ENCODE measurements around the gene PICALM.

PICALM gene

GRCh38 chr11:85961130-85961529 is 107.8 kb downstream of the PICALM start:
- Histone ChIP-seq H3K4me2 (ENCODE audit: low read depth, low read length, poor library complexity, severe bottlenecking) (no peak overlapping the region), H4K20me1 (ENCODE audit: insufficient read depth, low read length, poor library complexity, severe bottlenecking) (peaks cover 3% of the 10 kb centered on the region), H2AFZ (ENCODE audit: low read length) (no peak overlapping the region), H3K9ac (ENCODE audit: low read depth, low read length, poor library complexity, severe bottlenecking) (no peak overlapping the region), H3K27me3 (ENCODE audit: insufficient read depth, low read length, poor library complexity, severe bottlenecking) (no peaks in the 10 kb centered on the region), H3K79me2 (ENCODE audit: insufficient read depth, low read length) (no peaks in the 10 kb centered on the region), H3K36me3 (ENCODE audit: insufficient read depth, low read length) (peaks cover 83% of the 10 kb centered on the region), H3K9me2 (replicated peaks; ENCODE audit: low read depth, low read length) (no peaks in the 10 kb centered on the region), H3F3A (ENCODE audit: low read depth) (no peaks in the 10 kb centered on the region), H3K9me3 (ENCODE audit: insufficient read depth, low read depth, low read length) (no peaks in the 10 kb centered on the region), H3K4me3 (ENCODE audit: low read length, poor library complexity, severe bottlenecking) (no peak overlapping the region), H3K4me1 (ENCODE audit: insufficient read depth, low read length, poor library complexity, severe bottlenecking) (no peaks in the 10 kb centered on the region)
- no peak for TF ChIP-seq CTCF (conservative IDR thresholded peaks at IDR 0.05; ENCODE audit: low read length)
- no peak for TF ChIP-seq EZH2phosphoT487 (IDR thresholded peaks at IDR 0.05; ENCODE audit: borderline replicate concordance)

- peaks cover 83% of the 10 kb centered on the region for H3K36me3 ChIP-seq (ENCODE audit: insufficient read depth, low read length)
Measured at GRCh38 chr11:85960678-85961077, 108.2 kb downstream of the PICALM start.

GRCh38 chr11:85955531-85955930 is 113.4 kb downstream of the PICALM start:
- TF ChIP-seq EZH2phosphoT487 (IDR thresholded peaks at IDR 0.05; ENCODE audit: borderline replicate concordance), result no peak
- TF ChIP-seq CTCF (conservative IDR thresholded peaks at IDR 0.05; ENCODE audit: low read length), result no peak
- Histone ChIP-seq H3F3A (ENCODE audit: low read depth) (no peaks in the 10 kb centered on the region), H3K9me3 (ENCODE audit: insufficient read depth, low read depth, low read length) (no peaks in the 10 kb centered on the region), H2AFZ (ENCODE audit: low read length) (no peak overlapping the region), H3K4me1 (ENCODE audit: insufficient read depth, low read length, poor library complexity, severe bottlenecking) (no peaks in the 10 kb centered on the region), H3K4me2 (ENCODE audit: low read depth, low read length, poor library complexity, severe bottlenecking) (no peak overlapping the region), H3K36me3 (ENCODE audit: insufficient read depth, low read length) (peaks cover 52% of the 10 kb centered on the region), H4K20me1 (ENCODE audit: insufficient read depth, low read length, poor library complexity, severe bottlenecking) (no peaks in the 10 kb centered on the region), H3K4me3 (ENCODE audit: low read length, poor library complexity, severe bottlenecking) (no peak overlapping the region), H3K9ac (ENCODE audit: low read depth, low read length, poor library complexity, severe bottlenecking) (no peak overlapping the region), H3K27me3 (ENCODE audit: insufficient read depth, low read length, poor library complexity, severe bottlenecking) (no peaks in the 10 kb centered on the region), H3K9me2 (replicated peaks; ENCODE audit: low read depth, low read length) (no peaks in the 10 kb centered on the region), H3K79me2 (ENCODE audit: insufficient read depth, low read length) (no peaks in the 10 kb centered on the region)

More at GRCh38 chr11:85960678-85961077, 108.2 kb downstream of the PICALM start:
- no peak overlapping the region for H2AFZ ChIP-seq (ENCODE audit: low read length)
- no peak overlapping the region for H3K4me2 ChIP-seq (ENCODE audit: low read depth, low read length, poor library complexity, severe bottlenecking)
- H3K9me3 ChIP-seq (ENCODE audit: insufficient read depth, low read depth, low read length), result no peaks in the 10 kb centered on the region
- no peaks in the 10 kb centered on the region for H3F3A ChIP-seq (ENCODE audit: low read depth)
- TF ChIP-seq EZH2phosphoT487 (IDR thresholded peaks at IDR 0.05; ENCODE audit: borderline replicate concordance) (no peak), CTCF (conservative IDR thresholded peaks at IDR 0.05; ENCODE audit: low read length) (no peak)
- no peaks in the 10 kb centered on the region for H3K4me1 ChIP-seq (ENCODE audit: insufficient read depth, low read length, poor library complexity, severe bottlenecking)
- peaks cover 3% of the 10 kb centered on the region for H4K20me1 ChIP-seq (ENCODE audit: insufficient read depth, low read length, poor library complexity, severe bottlenecking)
- H3K27me3 ChIP-seq (ENCODE audit: insufficient read depth, low read length, poor library complexity, severe bottlenecking), result no peaks in the 10 kb centered on the region
- no peaks in the 10 kb centered on the region for H3K79me2 ChIP-seq (ENCODE audit: insufficient read depth, low read length)
- no peaks in the 10 kb centered on the region for H3K9me2 ChIP-seq (replicated peaks; ENCODE audit: low read depth, low read length)
- no peak overlapping the region for H3K9ac ChIP-seq (ENCODE audit: low read depth, low read length, poor library complexity, severe bottlenecking)
- no peak overlapping the region for H3K4me3 ChIP-seq (ENCODE audit: low read length, poor library complexity, severe bottlenecking)

Data from Loucy (cell line).